ENCODE data around the gene WFDC11. TPM values are rescaled to one million over a fixed set of nuclear protein-coding genes. Genes with fewer than 3 reads are reported as not detected.

The WFDC11 gene
- total RNA-seq, 1 donor = not detected

GRCh38 chr20:45629496-45630100, 40.4 kb downstream of the WFDC11 start, which contains the start of gene WFDC10A:
Gene WFDC10A (plus strand): TSS chr20:45629739. CDS start chr20:45629814, 75 bp downstream.
- DNase-seq (ENCODE audit: low read depth in 2 of 3, low spot score in 2 of 3) = peak in 2 of 3 donors; percentile 62 to 83

- DNase-seq (ENCODE audit: low read depth in 2 of 3, low spot score in 2 of 3) = no peak
Measured at GRCh38 chr20:45626540-45626939, 43.5 kb downstream of the WFDC11 start.

- DNase-seq (ENCODE audit: low read depth in 2 of 3, low spot score in 2 of 3) = no peak
Measured at GRCh38 chr20:45621593-45621992, 48.4 kb downstream of the WFDC11 start.

GRCh38 chr20:45617591-45617990, 52.4 kb downstream of the WFDC11 start:
- DNase-seq (ENCODE audit: low read depth in 2 of 3, low spot score in 2 of 3) = no peak

- no peak for DNase-seq (ENCODE audit: low read depth in 2 of 3, low spot score in 2 of 3)
Measured at GRCh38 chr20:45612314-45612713, 57.7 kb downstream of the WFDC11 start.

GRCh38 chr20:45611054-45611453, 59.0 kb downstream of the WFDC11 start:
- DNase-seq (ENCODE audit: low read depth in 2 of 3, low spot score in 2 of 3) = no peak

GRCh38 chr20:45607810-45608209, 62.2 kb downstream of the WFDC11 start:
- DNase-seq (ENCODE audit: low read depth in 2 of 3, low spot score in 2 of 3) = no peak

Small RNA genes within 50 kb of the gene (small RNA-seq; reads per million reads assigned to genes)
- gene MIR3617 = not detected

Other genes starting within 250 kb of the WFDC11 start
- not detected for gene WFDC2, start 200.5 kb downstream of the WFDC11 start, total RNA-seq
- gene SPINT3, start 154.6 kb downstream of the WFDC11 start, total RNA-seq = not detected
- gene WFDC6, start 130.8 kb downstream of the WFDC11 start, total RNA-seq = not detected
- gene EPPIN, start 122.8 kb downstream of the WFDC11 start, total RNA-seq = not detected
- not detected for gene WFDC8, start 91.0 kb downstream of the WFDC11 start, total RNA-seq
- gene WFDC10A, start 40.5 kb downstream of the WFDC11 start, total RNA-seq = not detected
- not detected for gene WFDC9, start 39.0 kb downstream of the WFDC11 start, total RNA-seq
- gene WFDC13, start 31.8 kb upstream of the WFDC11 start, total RNA-seq = not detected
- gene WFDC10B, start 34.8 kb upstream of the WFDC11 start, total RNA-seq = not detected
- not detected for gene SPINT4, start 52.1 kb upstream of the WFDC11 start, total RNA-seq
- not detected for gene WFDC3, start 121.6 kb upstream of the WFDC11 start, total RNA-seq
- gene DNTTIP1, start 121.7 kb upstream of the WFDC11 start, total RNA-seq = 22.4 TPM
- gene UBE2C, start 142.4 kb upstream of the WFDC11 start, total RNA-seq = 3.8 TPM
- 1.1 TPM for gene TNNC2, start 157.1 kb upstream of the WFDC11 start, total RNA-seq
- 10.5 TPM for gene SNX21, start 163.6 kb upstream of the WFDC11 start, total RNA-seq
- 58.7 TPM for gene ACOT8, start 187.2 kb upstream of the WFDC11 start, total RNA-seq
- 8.1 TPM for gene ZSWIM3, start 187.4 kb upstream of the WFDC11 start, total RNA-seq
- gene ZSWIM1, start 211.0 kb upstream of the WFDC11 start, total RNA-seq = 32.6 TPM
- gene SPATA25, start 217.4 kb upstream of the WFDC11 start, total RNA-seq = 5.9 TPM
- gene NEURL2, start 221.0 kb upstream of the WFDC11 start, total RNA-seq = 21.5 TPM
- gene CTSA, start 221.1 kb upstream of the WFDC11 start, total RNA-seq = 112 TPM
- 31.5 TPM for gene PLTP, start 241.9 kb upstream of the WFDC11 start, total RNA-seq

Measured in hematopoietic multipotent progenitor cell (in vitro differentiated cells).